HG03066 (cell line): ENCODE data around the gene CTPS2.

Experiments used
- ATAC-seq: cut with Tn5 transposase; IDR thresholded peaks from one replicate; pipeline ENCODE4 v1.9.1; 2021; ENCODE audit warnings: low read depth; ENCODE audit not compliant: unreplicated experiment

CTPS2 gene

GRCh38 chrX:16714504-16714903 is 2.0 kb upstream of the CTPS2 start:
- ATAC-seq: no peak

GRCh38 chrX:16711893-16712547 is 449 bp downstream of the CTPS2 start:
- peak; percentile 32 for ATAC-seq

DNA sequence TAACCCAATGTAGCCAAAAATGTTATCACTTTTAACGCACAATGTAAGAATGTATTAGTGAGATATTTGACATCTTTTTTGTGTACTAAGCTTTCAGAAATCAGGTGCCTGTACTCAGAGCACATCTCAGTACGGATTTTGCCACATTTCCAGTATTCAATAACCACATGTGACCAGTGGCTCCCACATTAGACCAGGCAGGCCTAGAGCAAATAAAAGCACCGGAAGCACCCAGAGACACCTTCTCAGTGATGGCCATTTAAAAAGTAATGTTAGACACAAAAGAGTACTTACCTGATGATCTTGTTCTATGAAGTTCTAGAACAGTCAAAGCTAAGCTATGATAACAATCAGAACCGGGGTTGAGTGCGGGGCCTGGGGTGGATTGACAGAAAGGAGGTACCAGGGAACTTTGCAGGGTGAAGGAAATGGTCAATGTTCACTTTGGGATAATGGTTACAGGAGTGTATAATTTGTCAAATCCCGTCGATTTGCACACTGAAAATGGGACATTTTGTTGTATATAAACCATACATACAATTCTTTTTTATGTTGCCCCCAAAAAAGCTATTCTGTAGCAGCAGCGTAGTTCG is 1.2 kb downstream of the CTPS2 start:
- no peak for ATAC-seq

GRCh38 chrX:16708016-16708415 is 4.5 kb downstream of the CTPS2 start:
- no peak for ATAC-seq

DNA sequence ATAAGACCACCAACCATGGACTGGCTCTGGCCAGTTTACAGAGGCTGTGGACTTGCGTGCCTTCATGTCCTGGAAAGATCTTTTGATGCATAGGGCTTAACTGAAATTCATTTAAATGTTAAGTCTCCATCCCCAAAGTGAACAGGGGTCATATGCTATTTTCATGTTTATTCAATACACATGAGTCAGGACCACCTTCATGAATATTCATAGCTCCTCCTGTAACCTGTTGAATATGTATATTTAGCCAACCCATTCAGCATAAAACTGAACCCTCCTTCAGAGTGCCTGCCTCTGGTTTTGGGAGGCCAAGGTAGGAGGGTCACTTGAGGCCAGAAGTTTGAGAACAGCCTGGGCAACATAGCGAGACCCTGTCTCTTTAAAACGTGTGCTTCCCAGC is 7.1 kb downstream of the CTPS2 start:
- no peak for ATAC-seq

- no peak for ATAC-seq
These were observed 9.5 kb downstream of the CTPS2 start for GRCh38 chrX:16702700-16703599.

DNA sequence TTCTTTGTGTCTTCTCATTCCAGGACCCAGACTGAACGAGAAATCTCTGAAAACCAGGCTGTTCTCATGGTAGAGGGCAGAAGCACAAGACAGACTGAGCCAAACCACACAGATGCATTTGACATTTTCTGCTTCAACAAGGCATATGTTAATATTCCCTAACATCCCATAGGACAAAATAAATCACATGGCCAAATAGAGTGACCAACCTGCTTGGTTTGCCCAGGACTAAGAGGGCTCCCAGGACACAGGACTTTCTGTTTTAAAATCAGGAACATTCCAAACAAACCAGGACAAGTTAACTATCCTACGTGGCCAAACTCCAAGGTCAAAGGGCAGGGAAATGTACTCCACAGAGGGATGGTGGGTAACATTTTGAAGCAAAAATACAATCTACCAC is 11.7 kb downstream of the CTPS2 start:
- no peak for ATAC-seq

DNA sequence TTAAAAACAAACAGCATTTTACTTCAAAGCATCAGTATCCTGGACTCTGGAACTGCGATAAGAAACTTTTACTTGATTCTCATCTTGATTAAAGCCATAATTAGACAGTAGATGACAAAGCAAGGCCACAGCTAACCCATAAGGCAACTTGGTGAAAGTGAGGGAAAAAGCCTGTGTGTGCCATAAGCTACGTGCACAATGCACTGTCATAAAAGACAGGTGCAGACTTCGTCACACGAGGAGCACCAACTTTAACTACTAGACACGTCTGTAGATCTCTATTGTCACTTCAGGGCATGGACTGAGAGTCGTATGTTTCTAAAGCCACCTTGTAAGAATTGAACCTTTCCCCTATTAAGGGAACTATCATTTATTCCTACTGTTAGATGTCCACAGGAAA is 13.1 kb downstream of the CTPS2 start:
- no peak for ATAC-seq

GRCh38 chrX:16696956-16697355 is 15.5 kb downstream of the CTPS2 start:
- no peak for ATAC-seq

- no peak for ATAC-seq
These were observed 17.3 kb downstream of the CTPS2 start for GRCh38 chrX:16695079-16695676.

DNA sequence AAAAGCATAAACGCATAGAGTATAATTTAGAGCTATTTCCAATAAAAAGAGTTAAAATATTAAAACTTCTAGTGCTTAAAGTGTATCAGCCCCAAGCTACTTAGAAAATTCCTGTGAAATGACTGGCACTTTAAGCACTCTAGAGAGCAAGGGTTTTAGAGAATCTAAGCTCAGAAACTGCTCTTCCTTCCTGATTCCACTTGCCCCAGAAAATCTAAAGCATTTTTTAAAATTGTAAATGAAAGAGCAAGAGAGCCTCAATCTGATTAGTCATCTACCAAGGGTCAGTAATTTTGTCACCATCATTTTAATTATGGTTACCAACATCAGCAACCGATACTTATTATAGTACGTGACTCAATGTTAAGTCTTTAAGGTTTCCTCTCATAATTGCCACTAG is 25.0 kb downstream of the CTPS2 start:
- ATAC-seq: no peak

- no peak for ATAC-seq
These were observed 29.3 kb downstream of the CTPS2 start for GRCh38 chrX:16683007-16683664.

GRCh38 chrX:16678689-16679088 is 33.8 kb downstream of the CTPS2 start:
- ATAC-seq: no peak

- ATAC-seq: no peak
These were observed 41.5 kb downstream of the CTPS2 start for GRCh38 chrX:16671005-16671404.

- no peak for ATAC-seq
These were observed 45.9 kb downstream of the CTPS2 start for GRCh38 chrX:16666541-16666940.

DNA sequence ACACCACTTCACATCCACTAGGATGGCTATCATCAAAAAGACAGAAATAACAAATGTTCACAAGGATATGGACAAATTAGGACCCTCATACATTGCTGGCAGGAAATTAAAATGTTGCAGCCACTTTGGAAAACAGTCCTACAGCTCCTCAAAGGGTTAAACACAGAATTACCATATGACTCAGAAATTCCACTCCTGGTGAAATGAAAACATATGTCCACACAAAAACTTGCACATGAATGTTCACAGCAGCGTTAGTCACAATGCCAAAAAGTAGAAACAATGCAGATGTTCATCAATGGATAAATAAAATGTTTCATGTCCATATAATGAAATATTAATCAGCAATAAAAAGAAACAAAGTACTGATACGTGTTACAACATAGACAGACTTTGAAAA is 47.4 kb downstream of the CTPS2 start:
- no peak for ATAC-seq

GRCh38 chrX:16664626-16665025 is 47.8 kb downstream of the CTPS2 start:
- ATAC-seq: no peak

DNA sequence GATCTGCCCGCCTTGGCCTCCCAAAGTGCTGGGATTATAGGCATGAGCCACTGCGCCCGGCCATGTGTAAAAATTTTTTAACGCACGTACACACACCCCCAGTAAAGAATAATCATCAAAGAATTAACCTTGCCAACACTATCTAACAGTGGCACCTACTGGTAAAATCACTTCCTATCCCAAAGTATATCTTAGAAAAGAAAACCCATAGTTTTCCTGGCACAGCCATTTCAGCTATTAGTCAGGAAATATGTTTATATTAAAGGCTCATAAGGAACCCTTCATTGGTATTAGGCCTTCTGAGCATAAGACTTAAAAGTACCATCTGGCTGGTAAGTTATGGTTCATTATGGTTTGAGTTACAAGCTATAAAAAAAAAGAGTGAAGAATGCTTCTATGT is 48.4 kb downstream of the CTPS2 start:
- no peak for ATAC-seq

- no peak for ATAC-seq
These were observed 50.1 kb downstream of the CTPS2 start for GRCh38 chrX:16662402-16662801.

DNA sequence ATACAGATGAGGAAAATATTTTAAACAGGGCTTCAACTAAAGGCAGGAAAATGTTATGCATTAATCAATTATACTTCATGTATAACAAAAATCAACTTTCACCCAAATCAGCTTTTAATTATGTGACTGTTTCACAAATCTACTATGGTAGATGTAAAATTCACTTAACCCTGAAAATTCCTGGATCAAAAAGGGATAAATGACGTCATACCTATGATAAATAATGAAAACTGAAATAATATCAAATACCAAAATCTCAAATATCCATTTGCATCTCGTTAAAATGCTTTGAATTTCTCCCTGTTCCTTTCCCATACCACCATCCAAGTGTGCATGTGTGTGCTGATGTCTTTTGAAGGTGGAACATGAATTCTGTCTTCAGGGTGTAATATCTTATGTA is 51.0 kb downstream of the CTPS2 start:
- no peak for ATAC-seq

- ATAC-seq: no peak
These were observed 53.1 kb downstream of the CTPS2 start for GRCh38 chrX:16659321-16659720.
